Measurements from ENCODE around the gene MFF. TPM values are rescaled to one million over a fixed set of nuclear protein-coding genes. Genes with fewer than 3 reads are reported as not detected.
A peak's percentile ranks its signal among the peaks of the same experiment; 100 is the strongest.

Gene MFF
- total and polyA plus RNA-seq, 7 donors: 63.8 to 143 (median 75.0) TPM

GRCh38 chr2:227301523-227301922 is 23.5 kb upstream of the MFF start:
- no peak overlapping the region for H3K4me3 ChIP-seq
- H3K36me3 ChIP-seq (ENCODE audit: insufficient read depth in 1 of 2, low read depth in 1 of 2): peaks cover 3 to 93% of the 10 kb centered on the region in 2 donors
- no peaks in the 10 kb centered on the region for H3K27me3 ChIP-seq (ENCODE audit: insufficient read depth in 3 of 3, low read length in 2 of 3)
- H3K27ac ChIP-seq: no peak overlapping the region
- ATAC-seq (peak; percentile 71 to 95 (median 92)), DNase-seq (no peak)
- TF ChIP-seq CTCF (IDR thresholded peaks at IDR 0.05): no peak
- H3K9me3 ChIP-seq: no peaks in the 10 kb centered on the region
- intact Hi-C loops (cut with DNase I): loop anchor here in 1 of 2 donors (5.0 kb wide), 1 partner anchor 59 kb away; no protein-coding TSS in a partner anchor
- 19 to 43% (median 23%) methylated on average over 1 of the region's 1 CpG for WGBS, 3 donors
- peaks cover 3% of the 10 kb centered on the region for H3K4me1 ChIP-seq

GRCh38 chr2:227308784-227309183 is 16.3 kb upstream of the MFF start:
- Histone ChIP-seq H3K27ac (peak overlapping the region; percentile 74), H3K4me1 (peaks cover 10% of the 10 kb centered on the region), H3K9me3 (no peaks in the 10 kb centered on the region), H3K36me3 (ENCODE audit: insufficient read depth in 1 of 2, low read depth in 1 of 2) (peaks cover 8 to 98% of the 10 kb centered on the region in 2 donors), H3K27me3 (ENCODE audit: insufficient read depth in 3 of 3, low read length in 2 of 3) (no peaks in the 10 kb centered on the region), H3K4me3 (no peak overlapping the region)
- DNase-seq (peak in 1 of 2 donors; percentile 18), ATAC-seq (peak; percentile 88 to 97 (median 96))
- intact Hi-C loops (cut with DNase I): no loop called here
- TF ChIP-seq CTCF (IDR thresholded peaks at IDR 0.05): no peak
- WGBS, 3 donors: 31 to 40% (median 38%) methylated on average over 4 of the region's 4 CpGs

GRCh38 chr2:227310756-227311110 is 14.3 kb upstream of the MFF start:
- no peaks in the 10 kb centered on the region for H3K9me3 ChIP-seq
- peaks cover 10% of the 10 kb centered on the region for H3K4me1 ChIP-seq
- intact Hi-C loops (cut with DNase I): no loop called here
- ATAC-seq: no peak
- 87 to 91% (median 89%) methylated on average over 4 of the region's 4 CpGs for WGBS, 3 donors
- peaks cover 5 to 95% of the 10 kb centered on the region in 2 donors for H3K36me3 ChIP-seq (ENCODE audit: insufficient read depth in 1 of 2, low read depth in 1 of 2)
- no peak for TF ChIP-seq CTCF (IDR thresholded peaks at IDR 0.05)
- H3K27ac ChIP-seq: no peak overlapping the region
- no peak for DNase-seq
- no peaks in the 10 kb centered on the region for H3K27me3 ChIP-seq (ENCODE audit: insufficient read depth in 3 of 3, low read length in 2 of 3)
- H3K4me3 ChIP-seq: no peak overlapping the region

- no peak overlapping the region for H3K4me3 ChIP-seq
- no peak for TF ChIP-seq CTCF (IDR thresholded peaks at IDR 0.05)
- no peaks in the 10 kb centered on the region for H3K9me3 ChIP-seq
- H3K27me3 ChIP-seq (ENCODE audit: insufficient read depth in 3 of 3, low read length in 2 of 3): no peaks in the 10 kb centered on the region
- DNase-seq (no peak), ATAC-seq (no peak)
- H3K27ac ChIP-seq: no peak overlapping the region
- peaks cover 5 to 83% of the 10 kb centered on the region in 2 donors for H3K36me3 ChIP-seq (ENCODE audit: insufficient read depth in 1 of 2, low read depth in 1 of 2)
- intact Hi-C loops (cut with DNase I): no loop called here
- H3K4me1 ChIP-seq: peaks cover 10% of the 10 kb centered on the region
- 93 to 96% (median 96%) methylated on average over 5 of the region's 5 CpGs for WGBS, 3 donors
Observed at GRCh38 chr2:227311861-227312506, 13.1 kb upstream of the MFF start.

GRCh38 chr2:227312579-227312978 is 12.5 kb upstream of the MFF start:
- Histone ChIP-seq H3K9me3 (no peaks in the 10 kb centered on the region), H3K4me3 (no peak overlapping the region), H3K36me3 (ENCODE audit: insufficient read depth in 1 of 2, low read depth in 1 of 2) (peaks cover 5 to 77% of the 10 kb centered on the region in 2 donors), H3K27me3 (ENCODE audit: insufficient read depth in 3 of 3, low read length in 2 of 3) (no peaks in the 10 kb centered on the region), H3K27ac (no peak overlapping the region), H3K4me1 (peaks cover 10% of the 10 kb centered on the region)
- no peak for ATAC-seq
- no peak for DNase-seq
- 46 to 77% (median 47%) methylated on average over 2 of the region's 2 CpGs for WGBS, 3 donors
- intact Hi-C loops (cut with DNase I): no loop called here
- TF ChIP-seq CTCF (IDR thresholded peaks at IDR 0.05): no peak
